Uterus (tissue), 4 donors: ENCODE results near the gene PFKFB4. TPM values are rescaled to one million over a fixed set of nuclear protein-coding genes. Genes with fewer than 3 reads are reported as not detected.

ENCODE experiments used
- DNase-seq, 2 donors: peaks; one replicate each; pipeline ENCODE4 v3.0.0-alpha.2; 2019 to 2020
- H3K27ac ChIP-seq, 2 donors: fragments of 200-600 bp; sonication (generic); 1 replicate in 1 of 2; 2 replicates in 1 of 2; pipeline ENCODE4 v1.5.1; 2016 to 2018
- H3K27me3 ChIP-seq, 2 donors: fragments of 200-600 bp; sonication (generic); one replicate each; pipeline ENCODE4 v1.5.1; 2018 to 2019; ENCODE audit warnings: control low read depth in 1 of 2
- H3K36me3 ChIP-seq, 2 donors: fragments of 200-600 bp; sonication (generic); one replicate each; pipeline ENCODE4 v1.5.1; 2019; ENCODE audit warnings: control low read depth in 1 of 2
- H3K4me1 ChIP-seq, 2 donors: fragments of 200-600 bp; sonication (generic); one replicate each; pipeline ENCODE4 v1.5.1; 2018 to 2019; ENCODE audit warnings: control low read depth in 1 of 2
- H3K4me3 ChIP-seq, 2 donors: fragments of 200-600 bp; sonication (generic); 1 replicate in 1 of 2; 2 replicates in 1 of 2; pipeline ENCODE4 v1.5.1; 2018 to 2019; ENCODE audit warnings: mild to moderate bottlenecking in 1 of 2
- H3K9me3 ChIP-seq, 2 donors: fragments of 200-600 bp; sonication (generic); one replicate each; pipeline ENCODE4 v1.5.1; 2019; ENCODE audit warnings: control low read depth in 1 of 2
- CTCF ChIP-seq, 4 experiments: fragments of 200-600 bp in 2 of 4; fragments of 450-650 bp in 2 of 4; sonication (generic) in 2 of 4; IDR thresholded peaks; one replicate each; pipeline ENCODE4 v1.5.1; 2016 to 2019; ENCODE audit warnings: antibody characterized with exemption in 4 of 4, mild to moderate bottlenecking in 2 of 4, moderate library complexity in 1 of 4
- POLR2A ChIP-seq, 2 donors: fragments of 450-650 bp; IDR thresholded peaks; one replicate each; pipeline ENCODE4 v1.6.1; 2016; ENCODE audit warnings: antibody characterized with exemption in 2 of 2, mild to moderate bottlenecking in 1 of 2, moderate library complexity in 1 of 2
- intact Hi-C: fragments of 100-400 bp; cut with DNase I; formaldehyde crosslinking; loops from one replicate; pipeline ENCODE4 v1.15.1; 2023; ENCODE audit warnings: low total_unique reads
- total RNA-seq, 4 donors: library from RNA; depleted of rRNA in 3 of 4; stranded (reverse); fragments of >200 nt in 3 of 4; gene quantifications; one replicate each; pipeline versions ENCODE4 v1.1.0 to v1.2.4, GENCODE V29; 2014 to 2023
- donor health status: DM: yes; HTN: yes; CAD: no.

PFKFB4 gene
- total RNA-seq, 4 donors from 2014 or later: 3.2 to 11.5 (median 10.1) TPM

DNA sequence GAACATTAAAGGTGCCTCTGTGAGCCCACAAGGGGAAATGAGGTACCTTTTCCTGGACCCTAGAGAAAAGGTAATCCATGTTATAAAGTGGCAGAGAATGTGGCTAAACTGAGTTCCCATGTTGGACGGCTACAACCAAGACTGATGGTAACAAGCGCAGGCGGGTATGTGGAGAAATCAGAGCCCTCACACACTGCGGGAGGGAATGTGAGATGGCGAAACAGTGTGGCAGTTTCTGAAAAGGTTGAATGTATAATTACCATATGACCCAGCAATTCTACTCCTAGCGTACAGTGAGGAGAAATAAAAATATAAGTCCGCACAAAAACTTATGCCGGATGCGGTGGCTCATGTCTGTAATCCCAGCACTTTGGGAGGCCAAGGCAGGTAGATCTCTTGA is 28.6 kb downstream of the PFKFB4 start:
- no peaks in the 10 kb centered on the region for H3K27me3 ChIP-seq
- H3K36me3 ChIP-seq: no peaks in the 10 kb centered on the region
- intact Hi-C loops: no loop called here
- no peak for DNase-seq
- H3K27ac ChIP-seq: no peak overlapping the region
- H3K4me1 ChIP-seq: no peaks in the 10 kb centered on the region
- H3K9me3 ChIP-seq: no peaks in the 10 kb centered on the region
- H3K4me3 ChIP-seq: no peak overlapping the region
- TF ChIP-seq POLR2A (IDR thresholded peaks at IDR 0.05) (no peak), CTCF (IDR thresholded peaks at IDR 0.05) (no peak)

DNA sequence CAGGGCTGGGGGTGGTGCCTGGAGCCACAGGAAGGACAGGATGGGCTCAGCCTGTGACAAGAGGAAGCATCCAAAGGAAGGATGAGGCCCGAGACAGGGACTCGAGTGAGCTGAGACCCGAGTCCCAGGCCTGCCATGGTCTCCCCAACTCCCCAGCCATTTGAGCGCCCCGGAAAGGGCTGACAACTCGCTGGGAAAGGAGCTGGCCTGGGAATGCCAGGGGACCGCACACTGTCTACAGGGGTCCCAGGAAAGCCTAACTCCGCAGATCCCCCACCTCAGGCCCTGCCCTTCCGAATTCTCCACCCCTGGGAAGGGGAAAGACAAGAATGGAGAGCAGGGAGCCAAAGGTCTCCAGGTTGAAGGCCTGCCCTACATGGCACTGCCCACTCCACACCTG is 31.6 kb downstream of the PFKFB4 start:
- Histone ChIP-seq H3K36me3 (no peaks in the 10 kb centered on the region), H3K9me3 (no peaks in the 10 kb centered on the region)
- intact Hi-C loops: no loop called here

GRCh38 chr3:48521635-48522034 is 35.0 kb downstream of the PFKFB4 start:
- Histone ChIP-seq H3K27ac (no peak overlapping the region), H3K4me3 (no peak overlapping the region), H3K4me1 (no peaks in the 10 kb centered on the region), H3K9me3 (no peaks in the 10 kb centered on the region), H3K36me3 (no peaks in the 10 kb centered on the region), H3K27me3 (no peaks in the 10 kb centered on the region)
- TF ChIP-seq CTCF (IDR thresholded peaks at IDR 0.05): no peak
- TF ChIP-seq POLR2A (IDR thresholded peaks at IDR 0.05): no peak
- intact Hi-C loops: no loop called here
- DNase-seq: no peak

More for the DNA sequence above, 31.6 kb downstream of the PFKFB4 start:
- no peaks in the 10 kb centered on the region for H3K4me1 ChIP-seq
- no peak for DNase-seq
- TF ChIP-seq CTCF (IDR thresholded peaks at IDR 0.05) (no peak), POLR2A (IDR thresholded peaks at IDR 0.05) (no peak)
- H3K27ac ChIP-seq: no peak overlapping the region
- no peak overlapping the region for H3K4me3 ChIP-seq
- no peaks in the 10 kb centered on the region for H3K27me3 ChIP-seq

DNA sequence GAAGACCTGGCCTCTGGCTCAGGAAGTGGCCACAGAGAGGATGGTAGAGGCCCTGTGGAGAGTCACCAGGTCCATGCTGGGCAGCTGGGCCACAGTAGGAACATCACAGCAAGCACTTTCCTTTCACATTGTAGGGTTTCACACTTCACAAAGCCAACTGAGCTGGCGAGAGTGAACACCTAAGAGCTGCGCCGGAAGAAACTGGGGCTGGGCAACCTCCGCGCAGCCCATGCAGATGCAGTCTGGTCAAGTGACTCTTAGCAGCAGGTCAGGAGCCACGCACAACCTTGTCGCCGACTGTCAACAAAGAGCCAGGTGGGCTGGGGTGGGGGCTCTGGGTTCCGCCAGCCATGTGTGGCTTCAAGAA is 37.3 kb downstream of the PFKFB4 start:
- no peak for DNase-seq
- no peaks in the 10 kb centered on the region for H3K9me3 ChIP-seq
- H3K36me3 ChIP-seq: no peaks in the 10 kb centered on the region
- no peak overlapping the region for H3K27ac ChIP-seq
- no peaks in the 10 kb centered on the region for H3K27me3 ChIP-seq
- TF ChIP-seq POLR2A (IDR thresholded peaks at IDR 0.05) (no peak), CTCF (IDR thresholded peaks at IDR 0.05) (no peak)
- no peak overlapping the region for H3K4me3 ChIP-seq
- intact Hi-C loops: no loop called here
- H3K4me1 ChIP-seq: no peaks in the 10 kb centered on the region

GRCh38 chr3:48518638-48519276 is 37.8 kb downstream of the PFKFB4 start:
- intact Hi-C loops: no loop called here
- TF ChIP-seq CTCF (IDR thresholded peaks at IDR 0.05) (no peak), POLR2A (IDR thresholded peaks at IDR 0.05) (no peak)
- H3K9me3 ChIP-seq: no peaks in the 10 kb centered on the region
- no peaks in the 10 kb centered on the region for H3K27me3 ChIP-seq
- H3K4me1 ChIP-seq: no peaks in the 10 kb centered on the region
- H3K27ac ChIP-seq: no peak overlapping the region
- no peak for DNase-seq
- H3K36me3 ChIP-seq: no peaks in the 10 kb centered on the region
- H3K4me3 ChIP-seq: no peak overlapping the region
